Osteoblast (primary cell): ENCODE measurements around the gene CD47. TPM values are rescaled to one million over a fixed set of nuclear protein-coding genes. Genes with fewer than 3 reads are reported as not detected.

Experiments
- DNase-seq: peaks from one replicate; pipeline ENCODE4 v3.0.0; 2011; ENCODE audit warnings: low spot score, mixed read lengths; ENCODE audit not compliant: insufficient read length; ENCODE audit errors: missing footprints
- H2AFZ ChIP-seq: 2 replicates; pipeline ENCODE4 v1.6.0; 2011; ENCODE audit warnings: mild to moderate bottlenecking, low read length
- H3K27ac ChIP-seq: 2 replicates; pipeline ENCODE4 v1.5.1; 2011; ENCODE audit warnings: mild to moderate bottlenecking, low read depth, low read length, moderate library complexity
- H3K27me3 ChIP-seq: 2 replicates; pipeline ENCODE4 v1.6.0; 2012; ENCODE audit warnings: mild to moderate bottlenecking, control low read depth, inconsistent platforms, low read length, moderate library complexity; ENCODE audit not compliant: insufficient read depth
- H3K36me3 ChIP-seq: 2 replicates; pipeline ENCODE4 v1.5.1; 2011; ENCODE audit warnings: mild to moderate bottlenecking, low read length, control low read depth, moderate library complexity; ENCODE audit not compliant: insufficient read depth
- H3K4me1 ChIP-seq: 2 replicates; pipeline ENCODE4 v1.5.1; 2011; ENCODE audit warnings: mild to moderate bottlenecking, low read length, control low read depth, moderate library complexity; ENCODE audit not compliant: insufficient read depth
- H3K4me2 ChIP-seq: 2 replicates; pipeline ENCODE4 v1.6.0; 2011; ENCODE audit warnings: mild to moderate bottlenecking, low read length; ENCODE audit not compliant: insufficient read depth
- H3K4me3 ChIP-seq: fragments of 200-600 bp; sonication (generic); 3 replicates; pipeline ENCODE4 v1.5.1; 2012; ENCODE audit warnings: mild to moderate bottlenecking, low read length, inconsistent platforms; ENCODE audit not compliant: insufficient read depth
- H3K79me2 ChIP-seq: 2 replicates; pipeline ENCODE4 v1.6.0; 2012; ENCODE audit warnings: mild to moderate bottlenecking, low read length, control low read depth, inconsistent platforms; ENCODE audit not compliant: insufficient read depth
- H3K9me3 ChIP-seq: 2 replicates; pipeline ENCODE4 v1.5.1; 2011; ENCODE audit warnings: low read depth, low read length, control low read depth
- H4K20me1 ChIP-seq: 2 replicates; pipeline ENCODE4 v1.6.0; 2012; ENCODE audit warnings: mild to moderate bottlenecking, low read length, control low read depth; ENCODE audit not compliant: insufficient read depth
- total RNA-seq: library from RNA; depleted of rRNA; stranded (reverse); fragments of >200 nt; gene quantifications from 2 replicates; pipeline ENCODE4 v1.2.3, GENCODE V29; 2012
- TF ChIP-seq, protein P1 (sequence below): IDR thresholded peaks from 2 replicates; pipeline ENCODE4 v1.5.1; 2011; ENCODE audit warnings: mild to moderate bottlenecking, low read depth, low read length, moderate library complexity; ENCODE audit errors: extremely low read depth

The CD47 gene
- total RNA-seq, 1 donor: 72.7 TPM

DNA sequence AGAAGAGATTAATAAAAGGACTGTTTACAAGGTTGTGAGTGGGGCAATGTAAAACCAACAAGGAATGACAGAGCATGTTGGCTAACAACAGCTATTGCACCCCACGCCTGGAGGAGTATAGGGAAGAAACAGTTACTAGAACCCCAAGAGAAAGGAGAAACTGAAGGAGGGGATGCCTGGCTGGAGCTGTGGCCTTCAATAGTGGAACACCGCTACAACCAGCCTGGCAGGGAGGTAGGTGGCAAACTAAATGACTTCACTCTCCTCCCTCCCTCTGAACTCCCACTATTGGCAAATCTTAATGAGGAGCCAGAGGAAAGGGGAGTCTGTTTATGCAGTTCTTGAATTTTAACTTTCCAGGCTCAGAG lies 7.2 kb upstream of the CD47 start:
- no peaks in the 10 kb centered on the region for H3K79me2 ChIP-seq
- no peak overlapping the region for H3K4me3 ChIP-seq
- no peaks in the 10 kb centered on the region for H4K20me1 ChIP-seq
- no peaks in the 10 kb centered on the region for H3K4me1 ChIP-seq
- TF ChIP-seq, protein P1, sequence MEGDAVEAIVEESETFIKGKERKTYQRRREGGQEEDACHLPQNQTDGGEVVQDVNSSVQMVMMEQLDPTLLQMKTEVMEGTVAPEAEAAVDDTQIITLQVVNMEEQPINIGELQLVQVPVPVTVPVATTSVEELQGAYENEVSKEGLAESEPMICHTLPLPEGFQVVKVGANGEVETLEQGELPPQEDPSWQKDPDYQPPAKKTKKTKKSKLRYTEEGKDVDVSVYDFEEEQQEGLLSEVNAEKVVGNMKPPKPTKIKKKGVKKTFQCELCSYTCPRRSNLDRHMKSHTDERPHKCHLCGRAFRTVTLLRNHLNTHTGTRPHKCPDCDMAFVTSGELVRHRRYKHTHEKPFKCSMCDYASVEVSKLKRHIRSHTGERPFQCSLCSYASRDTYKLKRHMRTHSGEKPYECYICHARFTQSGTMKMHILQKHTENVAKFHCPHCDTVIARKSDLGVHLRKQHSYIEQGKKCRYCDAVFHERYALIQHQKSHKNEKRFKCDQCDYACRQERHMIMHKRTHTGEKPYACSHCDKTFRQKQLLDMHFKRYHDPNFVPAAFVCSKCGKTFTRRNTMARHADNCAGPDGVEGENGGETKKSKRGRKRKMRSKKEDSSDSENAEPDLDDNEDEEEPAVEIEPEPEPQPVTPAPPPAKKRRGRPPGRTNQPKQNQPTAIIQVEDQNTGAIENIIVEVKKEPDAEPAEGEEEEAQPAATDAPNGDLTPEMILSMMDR: no peak
- H3K4me2 ChIP-seq: no peak overlapping the region
- no peak overlapping the region for H3K27ac ChIP-seq
- DNase-seq: no peak
- H2AFZ ChIP-seq: no peak overlapping the region
- no peaks in the 10 kb centered on the region for H3K27me3 ChIP-seq
- H3K9me3 ChIP-seq: no peaks in the 10 kb centered on the region
- H3K36me3 ChIP-seq: no peaks in the 10 kb centered on the region

GRCh38 chr3:108097322-108098002 lies 6.6 kb upstream of the CD47 start:
- DNase-seq: no peak
- no peaks in the 10 kb centered on the region for H3K36me3 ChIP-seq
- H3K27me3 ChIP-seq: no peaks in the 10 kb centered on the region
- no peak overlapping the region for H2AFZ ChIP-seq
- H3K27ac ChIP-seq: no peak overlapping the region
- no peak overlapping the region for H3K4me3 ChIP-seq
- no peaks in the 10 kb centered on the region for H4K20me1 ChIP-seq
- no peaks in the 10 kb centered on the region for H3K4me1 ChIP-seq
- TF ChIP-seq, protein P1: no peak
- H3K79me2 ChIP-seq: no peaks in the 10 kb centered on the region
- no peaks in the 10 kb centered on the region for H3K9me3 ChIP-seq
- no peak overlapping the region for H3K4me2 ChIP-seq

- TF ChIP-seq, protein P1: no peak
- Histone ChIP-seq H3K27me3 (peaks cover under 1% of the 10 kb centered on the region), H3K4me1 (peaks cover 1% of the 10 kb centered on the region), H4K20me1 (no peaks in the 10 kb centered on the region), H3K27ac (no peak overlapping the region), H3K36me3 (no peaks in the 10 kb centered on the region), H3K79me2 (peaks cover under 1% of the 10 kb centered on the region), H3K4me3 (no peak overlapping the region), H2AFZ (no peak overlapping the region), H3K4me2 (no peak overlapping the region), H3K9me3 (no peaks in the 10 kb centered on the region)
- DNase-seq: no peak
Measured at GRCh38 chr3:108096532-108097321, 5.9 kb upstream of the CD47 start.

DNA sequence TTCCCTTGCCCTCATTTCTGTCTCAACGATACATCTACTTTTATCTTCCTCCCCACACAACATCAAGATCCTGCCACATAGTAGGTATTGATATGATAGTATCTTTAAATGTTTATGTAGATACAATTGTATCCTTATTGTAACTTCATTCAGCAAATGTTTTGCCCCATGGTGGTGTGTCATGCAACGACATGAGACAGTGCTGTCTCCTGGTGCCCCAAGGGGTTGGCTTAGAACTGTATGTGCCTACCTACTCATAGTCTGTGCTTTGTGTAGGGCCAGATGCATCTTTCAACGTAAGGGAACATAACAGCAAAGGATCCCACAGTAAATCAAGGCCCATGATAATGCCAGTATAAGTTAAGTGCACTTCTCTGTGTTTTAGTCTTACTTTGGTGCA lies 2.8 kb upstream of the CD47 start:
- H3K36me3 ChIP-seq: no peaks in the 10 kb centered on the region
- H3K79me2 ChIP-seq: peaks cover 26% of the 10 kb centered on the region
- DNase-seq: no peak
- no peak overlapping the region for H3K4me3 ChIP-seq
- H3K27ac ChIP-seq: no peak overlapping the region
- TF ChIP-seq, protein P1: no peak
- H3K9me3 ChIP-seq: no peaks in the 10 kb centered on the region
- no peak overlapping the region for H3K4me2 ChIP-seq
- peaks cover 2% of the 10 kb centered on the region for H4K20me1 ChIP-seq
- no peak overlapping the region for H2AFZ ChIP-seq
- H3K27me3 ChIP-seq: peaks cover 3% of the 10 kb centered on the region
- H3K4me1 ChIP-seq: peaks cover 16% of the 10 kb centered on the region
